Panc1 (cell line): Measurements from ENCODE around the gene CFHR3. TPM values are rescaled to one million over a fixed set of nuclear protein-coding genes. Genes with fewer than 3 reads are reported as not detected.
"Not testable (repeated sequence)": the region's sequence is repeated elsewhere in the genome, so short reads cannot be mapped to it uniquely, and the experiment has no call there.

Experiments
- ATAC-seq: fragments of 200-7000 bp; cut with Tn5 transposase; 2 replicates; pipeline ENCODE4 v1.9.1; 2020; ENCODE audit warnings: mild to moderate bottlenecking, moderate library complexity
- BruUV-seq: library from RNA; stranded (reverse); fragments of 400-500 nt; replicated peaks from 2 replicates; lab custom pipeline; 2021; lab: Mats Ljungman, UMichigan
- CTCF ChIA-PET: fragments of 300-600 bp; sonication (Branson Sonifier 250); formaldehyde crosslinking; loops from one replicate; lab custom pipeline; 2022; ENCODE audit warnings: antibody characterized with exemption; lab: Charles Lee
- POLR2A ChIA-PET: fragments of 300-600 bp; sonication (Branson Sonifier 250); formaldehyde crosslinking; loops from one replicate; lab custom pipeline; 2022; ENCODE audit warnings: antibody characterized with exemption; lab: Charles Lee
- DNase-seq: peaks from one replicate; pipeline ENCODE4 v3.0.0-alpha.2; 2010; ENCODE audit warnings: low read depth, low spot score
- H3K27ac ChIP-seq: 2 replicates; pipeline ENCODE4 v1.5.1; 2011; ENCODE audit warnings: mild to moderate bottlenecking, low read length, inconsistent platforms
- H3K27me3 ChIP-seq: fragments of 200-500 bp; sonication (Bioruptor generic); 2 replicates; pipeline ENCODE4 v1.6.0; 2014; ENCODE audit warnings: low read length, inconsistent platforms; ENCODE audit not compliant: control insufficient read depth, insufficient read depth
- H3K36me3 ChIP-seq: fragments of 200-500 bp; sonication (Bioruptor generic); 2 replicates; pipeline ENCODE4 v1.5.1; 2014; ENCODE audit warnings: inconsistent platforms, mild to moderate bottlenecking, low read length, moderate library complexity; ENCODE audit not compliant: control insufficient read depth, insufficient read depth
- H3K4me1 ChIP-seq: 2 replicates; pipeline ENCODE4 v1.5.1; 2011; ENCODE audit warnings: inconsistent platforms, mild to moderate bottlenecking, low read length, moderate library complexity; ENCODE audit not compliant: control insufficient read depth, insufficient read depth
- H3K4me3 ChIP-seq, 2 experiments: 2 replicates each; pipeline ENCODE4 v1.5.1; 2011 to 2012; ENCODE audit warnings: low read depth in 2 of 2, low read length in 2 of 2, mild to moderate bottlenecking in 2 of 2, inconsistent platforms in 1 of 2, moderate library complexity in 1 of 2
- H3K9me3 ChIP-seq: fragments of 200-500 bp; sonication (Bioruptor generic); 2 replicates; pipeline ENCODE4 v1.5.1; 2014; ENCODE audit warnings: low read depth, mild to moderate bottlenecking, inconsistent platforms, low read length, moderate library complexity; ENCODE audit not compliant: control insufficient read depth, insufficient read depth
- REST ChIP-seq, 2 experiments: IDR thresholded peaks; 2 replicates each; pipeline ENCODE4 v1.6.1; 2011 to 2012; ENCODE audit warnings: low read depth in 2 of 2, control low read depth in 1 of 2, low read length in 1 of 2, mild to moderate bottlenecking in 1 of 2, moderate library complexity in 1 of 2; ENCODE audit not compliant: insufficient read depth in 1 of 2
- in situ Hi-C: cut with HindIII; loops from 2 replicates; pipeline ENCODE4 v1.10.0; 2016; ENCODE audit warnings: low sequenced_read_pairs, low pct_unique_long_range_greater_than_20kb
- intact Hi-C: fragments of 100-400 bp; cut with micrococcal nuclease; formaldehyde crosslinking; loops from one replicate; pipeline ENCODE4 v1.10.0; 2022; ENCODE audit not compliant: unreplicated experiment
- total RNA-seq: library from RNA; stranded (reverse); gene quantifications from one replicate; pipeline ENCODE4 v1.2.1, GENCODE V29; 2021; ENCODE audit not compliant: unreplicated experiment
- TF ChIP-seq, protein P1 (sequence below): fragments of 450-650 bp; IDR thresholded peaks from 2 replicates; pipeline ENCODE4 v1.5.1; 2017; ENCODE audit warnings: mild to moderate bottlenecking

The CFHR3 gene
- total RNA-seq, 1 experiment from 2014 or later, result not detected

GRCh38 chr1:196743244-196743643 is 31.4 kb upstream of the CFHR3 start:
- in situ Hi-C loops, H3K9me3 ChIP-seq: not testable (repeated sequence)

GRCh38 chr1:196765019-196765740 is 9.5 kb upstream of the CFHR3 start:
- H3K27me3 ChIP-seq, ATAC-seq, H3K4me1 ChIP-seq, H3K9me3 ChIP-seq, POLR2A ChIA-PET, intact Hi-C loops, H3K4me3 ChIP-seq, CTCF ChIA-PET, H3K36me3 ChIP-seq, BruUV-seq, in situ Hi-C loops, DNase-seq, H3K27ac ChIP-seq: not testable (repeated sequence)

More at GRCh38 chr1:196743244-196743643, 31.4 kb upstream of the CFHR3 start:
- BruUV-seq, POLR2A ChIA-PET, H3K27me3 ChIP-seq, H3K27ac ChIP-seq, CTCF ChIA-PET, ATAC-seq, H3K4me1 ChIP-seq, H3K36me3 ChIP-seq, intact Hi-C loops, H3K4me3 ChIP-seq, DNase-seq: not testable (repeated sequence)
- TF ChIP-seq, protein P1, sequence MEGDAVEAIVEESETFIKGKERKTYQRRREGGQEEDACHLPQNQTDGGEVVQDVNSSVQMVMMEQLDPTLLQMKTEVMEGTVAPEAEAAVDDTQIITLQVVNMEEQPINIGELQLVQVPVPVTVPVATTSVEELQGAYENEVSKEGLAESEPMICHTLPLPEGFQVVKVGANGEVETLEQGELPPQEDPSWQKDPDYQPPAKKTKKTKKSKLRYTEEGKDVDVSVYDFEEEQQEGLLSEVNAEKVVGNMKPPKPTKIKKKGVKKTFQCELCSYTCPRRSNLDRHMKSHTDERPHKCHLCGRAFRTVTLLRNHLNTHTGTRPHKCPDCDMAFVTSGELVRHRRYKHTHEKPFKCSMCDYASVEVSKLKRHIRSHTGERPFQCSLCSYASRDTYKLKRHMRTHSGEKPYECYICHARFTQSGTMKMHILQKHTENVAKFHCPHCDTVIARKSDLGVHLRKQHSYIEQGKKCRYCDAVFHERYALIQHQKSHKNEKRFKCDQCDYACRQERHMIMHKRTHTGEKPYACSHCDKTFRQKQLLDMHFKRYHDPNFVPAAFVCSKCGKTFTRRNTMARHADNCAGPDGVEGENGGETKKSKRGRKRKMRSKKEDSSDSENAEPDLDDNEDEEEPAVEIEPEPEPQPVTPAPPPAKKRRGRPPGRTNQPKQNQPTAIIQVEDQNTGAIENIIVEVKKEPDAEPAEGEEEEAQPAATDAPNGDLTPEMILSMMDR, result peak; percentile 21; the same call in 1 of the 2 replicates

GRCh38 chr1:196769823-196770222 is 4.8 kb upstream of the CFHR3 start:
- CTCF ChIA-PET, H3K4me3 ChIP-seq, DNase-seq, H3K36me3 ChIP-seq, POLR2A ChIA-PET, H3K27me3 ChIP-seq, ATAC-seq, BruUV-seq, H3K27ac ChIP-seq, H3K9me3 ChIP-seq, in situ Hi-C loops, intact Hi-C loops, H3K4me1 ChIP-seq: not testable (repeated sequence)

DNA sequence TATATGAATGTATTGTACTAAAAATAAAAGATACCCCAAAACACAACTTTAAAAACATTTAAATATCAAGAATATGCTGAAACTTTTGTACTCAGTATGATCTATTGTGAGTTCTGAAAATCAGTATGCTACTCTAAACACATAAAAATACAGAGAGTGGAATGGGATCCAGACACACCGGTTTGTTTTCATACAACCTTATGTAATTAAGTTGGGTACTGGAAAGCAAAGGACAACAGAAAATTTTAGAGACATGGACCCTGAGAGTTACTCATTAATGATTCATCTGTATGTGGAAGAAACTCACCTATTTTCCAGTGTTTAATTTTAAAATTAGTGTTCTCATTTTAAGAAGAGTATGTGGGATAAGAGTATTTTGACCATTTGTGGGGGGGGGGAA is 927 bp upstream of the CFHR3 start:
- no peak overlapping the region for H3K27ac ChIP-seq
- TF ChIP-seq, protein P1, result no peak
- TF ChIP-seq REST (IDR thresholded peaks at IDR 0.05; ENCODE audit: insufficient read depth in 1 of 2, low read depth in 2 of 2, low read length in 1 of 2), result no peak
- H3K9me3 ChIP-seq, result no peaks in the 10 kb centered on the region
- no TSS peak for BruUV-seq
- DNase-seq, result no peak
- H3K27me3 ChIP-seq, result no peaks in the 10 kb centered on the region
- ATAC-seq, result no peak
- H3K4me3 ChIP-seq, result no peak overlapping the region
- in situ Hi-C loops (no loop called here), intact Hi-C loops (no loop called here)
- no peaks in the 10 kb centered on the region for H3K36me3 ChIP-seq
- H3K4me1 ChIP-seq, result no peaks in the 10 kb centered on the region
- ChIA-PET CTCF (no interaction called here), POLR2A (no interaction called here)
